ENCODE measurements around the gene ENDOD1.

ENDOD1 gene

GRCh38 chr11:95156133-95156721 is 66.6 kb downstream of the ENDOD1 start:
- TF ChIP-seq CTCF (conservative IDR thresholded peaks at IDR 0.05), result no peak

GRCh38 chr11:95156916-95157541 is 67.4 kb downstream of the ENDOD1 start:
- TF ChIP-seq CTCF (conservative IDR thresholded peaks at IDR 0.05), result no peak

More at GRCh38 chr11:95156133-95156721, 66.6 kb downstream of the ENDOD1 start:
- peak overlapping the region; percentile 29; the same call in 1 of the 2 replicates for H3K27ac ChIP-seq

GRCh38 chr11:95157824-95158223 is 68.2 kb downstream of the ENDOD1 start:
- H3K27ac ChIP-seq, result peak overlapping the region; percentile 29; the same call in 1 of the 2 replicates
- TF ChIP-seq CTCF (conservative IDR thresholded peaks at IDR 0.05), result no peak

More at GRCh38 chr11:95156916-95157541, 67.4 kb downstream of the ENDOD1 start:
- H3K27ac ChIP-seq, result peak overlapping the region; percentile 29; the same call in 1 of the 2 replicates

- H3K27ac ChIP-seq, result peak overlapping the region; percentile 55
- no peak for TF ChIP-seq CTCF (conservative IDR thresholded peaks at IDR 0.05)
Measured at GRCh38 chr11:95161248-95161647, 71.6 kb downstream of the ENDOD1 start.

DNA sequence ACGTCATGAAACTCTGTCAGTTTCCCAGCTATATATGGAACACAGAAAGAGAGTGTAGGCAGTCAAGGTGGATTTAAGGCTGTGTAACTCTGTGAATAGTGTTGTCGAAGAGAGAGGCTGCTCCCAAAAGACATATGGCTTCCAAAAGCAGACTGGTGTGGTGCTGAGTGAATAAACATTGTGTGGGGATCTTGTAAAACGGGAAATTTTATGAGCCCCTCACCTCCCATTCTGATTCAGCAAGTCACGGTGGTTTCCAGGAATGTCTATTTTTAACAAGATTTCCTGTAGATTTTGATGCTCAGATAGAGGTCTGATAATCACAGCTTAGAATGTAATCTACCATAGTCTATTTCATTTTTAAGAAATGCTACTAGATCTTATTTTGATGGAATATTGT is 73.5 kb downstream of the ENDOD1 start:
- no peak for TF ChIP-seq CTCF (conservative IDR thresholded peaks at IDR 0.05)
- peak overlapping the region; percentile 55 for H3K27ac ChIP-seq

GRCh38 chr11:95165638-95166037 is 76.0 kb downstream of the ENDOD1 start:
- peak overlapping the region; percentile 55; the same call in 1 of the 2 replicates for H3K27ac ChIP-seq
- no peak for TF ChIP-seq CTCF (conservative IDR thresholded peaks at IDR 0.05)

DNA sequence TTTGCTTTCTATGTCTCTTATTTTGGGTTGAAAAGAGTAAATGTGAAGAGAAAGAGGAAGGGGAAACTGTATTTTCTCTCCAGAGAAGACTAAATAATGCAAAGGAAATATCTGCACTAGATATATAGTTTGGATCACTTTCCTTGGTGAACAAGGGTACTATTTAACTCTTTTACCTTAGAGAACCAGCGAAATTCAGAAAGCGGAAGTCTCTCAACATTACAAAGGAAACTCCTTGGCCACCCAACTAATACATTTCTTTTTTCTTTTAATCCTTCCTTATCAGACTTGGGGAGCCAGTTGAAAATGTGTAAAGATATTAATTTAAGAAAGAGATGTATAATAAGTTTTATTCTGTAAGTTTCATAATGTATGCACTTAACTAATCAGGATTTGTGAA is 77.1 kb downstream of the ENDOD1 start:
- no peak for TF ChIP-seq CTCF (conservative IDR thresholded peaks at IDR 0.05)
- H3K27ac ChIP-seq, result peak overlapping the region; percentile 8; the same call in 1 of the 2 replicates
